HEK293 (cell line): ENCODE data around the gene PLB1.

Experiments
- CTCF ChIA-PET: fragments of 350-600 bp; formaldehyde crosslinking; extraction: SDS; loops from one replicate; lab custom pipeline; 2021; ENCODE audit warnings: antibody characterized with exemption; lab: Yijun Ruan, JAX
- POLR2A ChIA-PET: fragments of 300-600 bp; formaldehyde crosslinking; extraction: SDS; loops from one replicate; lab custom pipeline; 2020; ENCODE audit warnings: antibody characterized with exemption, inconsistent platforms; lab: Yijun Ruan, JAX
- H3K27ac ChIP-seq: fragments of 200-500 bp; sonication (Bioruptor generic); 2 replicates; pipeline ENCODE4 v1.5.1; 2014; ENCODE audit warnings: low read depth, low read length, control low read depth, inconsistent platforms; ENCODE audit errors: extremely low read depth
- H3K36me3 ChIP-seq, 2 experiments: fragments of 200-500 bp in 1 of 2; sonication (Bioruptor generic) in 1 of 2; 1 replicate in 1 of 2; 2 replicates in 1 of 2; pipeline ENCODE4 v1.5.1; 2014 to 2017; ENCODE audit warnings: inconsistent platforms in 2 of 2, low read length in 2 of 2; ENCODE audit not compliant: control insufficient read depth in 2 of 2, insufficient read depth in 1 of 2
- H3K4me1 ChIP-seq: fragments of 200-500 bp; sonication (Bioruptor generic); 2 replicates; pipeline ENCODE4 v1.5.1; 2014; ENCODE audit warnings: mild to moderate bottlenecking, low read length, inconsistent platforms; ENCODE audit not compliant: control insufficient read depth, insufficient read depth
- H3K4me3 ChIP-seq: 2 replicates; pipeline ENCODE4 v1.5.1; 2011; ENCODE audit warnings: low read depth, mild to moderate bottlenecking, control low read depth, low read length, moderate library complexity
- H3K9me3 ChIP-seq: fragments of 200-500 bp; sonication (Bioruptor generic); 2 replicates; pipeline ENCODE4 v1.5.1; 2014; ENCODE audit warnings: low read depth, low read length, inconsistent platforms; ENCODE audit not compliant: control insufficient read depth, insufficient read depth
- CTCF ChIP-seq: fragments of 450-650 bp; formaldehyde crosslinking; IDR thresholded peaks from 2 replicates; pipeline ENCODE4 v1.5.1; 2016; ENCODE audit warnings: missing biosample characterization, missing genetic modification characterization
- ELK4 ChIP-seq: IDR thresholded peaks from 2 replicates; pipeline ENCODE4 v1.6.1; 2011; ENCODE audit warnings: mild to moderate bottlenecking, low read depth, low read length, borderline replicate concordance
- HIC1 ChIP-seq: fragments of 450-650 bp; formaldehyde crosslinking; IDR thresholded peaks from 2 replicates; pipeline ENCODE4 v1.5.1; 2016; ENCODE audit warnings: missing biosample characterization, missing genetic modification characterization
- KLF7 ChIP-seq: fragments of 450-650 bp; formaldehyde crosslinking; IDR thresholded peaks from 2 replicates; pipeline ENCODE4 v1.5.1; 2016; ENCODE audit warnings: missing biosample characterization, missing genetic modification characterization, borderline replicate concordance
- PATZ1 ChIP-seq: fragments of 450-650 bp; formaldehyde crosslinking; IDR thresholded peaks from 2 replicates; pipeline ENCODE4 v1.5.1; 2016; ENCODE audit warnings: missing biosample characterization, missing genetic modification characterization
- REPIN1 ChIP-seq: fragments of 450-650 bp; formaldehyde crosslinking; IDR thresholded peaks from 2 replicates; pipeline ENCODE4 v1.5.1; 2017; ENCODE audit warnings: missing biosample characterization, missing genetic modification characterization, low read depth
- ZBTB20 ChIP-seq: fragments of 450-650 bp; formaldehyde crosslinking; IDR thresholded peaks from 2 replicates; pipeline ENCODE4 v1.5.1; 2016; ENCODE audit warnings: missing biosample characterization, missing genetic modification characterization
- ZNF140 ChIP-seq: fragments of 450-650 bp; formaldehyde crosslinking; IDR thresholded peaks from 2 replicates; pipeline ENCODE4 v1.5.1; 2016; ENCODE audit warnings: missing biosample characterization, missing genetic modification characterization
- ZNF221 ChIP-seq: fragments of 450-650 bp; formaldehyde crosslinking; IDR thresholded peaks from 2 replicates; pipeline ENCODE4 v1.5.1; 2017; ENCODE audit warnings: missing biosample characterization, missing genetic modification characterization, borderline replicate concordance
- ZNF280C ChIP-seq: fragments of 450-650 bp; formaldehyde crosslinking; IDR thresholded peaks from 2 replicates; pipeline ENCODE4 v1.5.1; 2016; ENCODE audit warnings: missing biosample characterization, missing genetic modification characterization
- ZNF513 ChIP-seq: fragments of 450-650 bp; IDR thresholded peaks from 2 replicates; pipeline ENCODE4 v1.5.1; 2018; ENCODE audit warnings: missing biosample characterization, missing genetic modification characterization
- ZNF544 ChIP-seq: fragments of 450-650 bp; formaldehyde crosslinking; IDR thresholded peaks from 2 replicates; pipeline ENCODE4 v1.5.0; 2017; ENCODE audit warnings: missing biosample characterization, missing genetic modification characterization
- ZNF701 ChIP-seq: fragments of 450-650 bp; formaldehyde crosslinking; IDR thresholded peaks from 2 replicates; pipeline ENCODE4 v1.5.1; 2016; ENCODE audit warnings: missing biosample characterization, missing genetic modification characterization
- ZNF704 ChIP-seq: fragments of 450-650 bp; formaldehyde crosslinking; IDR thresholded peaks from 2 replicates; pipeline ENCODE4 v1.5.1; 2016; ENCODE audit warnings: missing biosample characterization, missing genetic modification characterization
- ZNF776 ChIP-seq: fragments of 450-650 bp; formaldehyde crosslinking; IDR thresholded peaks from 2 replicates; pipeline ENCODE4 v1.5.0; 2017; ENCODE audit warnings: missing biosample characterization, missing genetic modification characterization, borderline replicate concordance
- ZSCAN4 ChIP-seq: fragments of 450-650 bp; formaldehyde crosslinking; IDR thresholded peaks from 2 replicates; pipeline ENCODE4 v1.5.1; 2017; ENCODE audit warnings: missing biosample characterization, missing genetic modification characterization
- ZXDB ChIP-seq: fragments of 450-650 bp; formaldehyde crosslinking; IDR thresholded peaks from 2 replicates; pipeline ENCODE4 v1.5.1; 2016; ENCODE audit warnings: missing biosample characterization, missing genetic modification characterization

Gene PLB1

GRCh38 chr2:28604284-28604843, 108.5 kb downstream of the PLB1 start:
- H3K27ac ChIP-seq: no peak overlapping the region
- H3K4me1 ChIP-seq: no peaks in the 10 kb centered on the region
- no peaks in the 10 kb centered on the region for H3K9me3 ChIP-seq
- ChIA-PET POLR2A (no interaction called here), CTCF (interaction anchor here (2.1 kb wide), 1 partner anchor 10 kb away, joined by 18 read pairs; no protein-coding TSS in a partner anchor)
- no peaks in the 10 kb centered on the region for H3K36me3 ChIP-seq
- no peak overlapping the region for H3K4me3 ChIP-seq
- TF ChIP-seq PATZ1 (no peak), REPIN1 (tag by site-specific recombination) (no peak), ZNF776 (tag by site-specific recombination) (no peak), ZSCAN4 (tag by site-specific recombination) (no peak), KLF7 (tag by site-specific recombination) (no peak), ZBTB20 (tag by site-specific recombination) (no peak), ZNF544 (tag by site-specific recombination) (no peak), CTCF (tag by site-specific recombination) (no peak), ZNF280C (no peak), ZNF140 (tag by site-specific recombination) (no peak)

- no peak overlapping the region for H3K4me3 ChIP-seq
- CTCF ChIA-PET: interaction anchor here (1.7 to 4.6 kb wide), 2 partner anchors 8 to 12 kb away, joined by 5 to 46 read pairs; no protein-coding TSS in a partner anchor
- H3K4me1 ChIP-seq: no peaks in the 10 kb centered on the region
- no peak overlapping the region for H3K27ac ChIP-seq
- POLR2A ChIA-PET: interaction anchor here (0.5 kb wide), 1 partner anchor 40 kb away, joined by 4 read pairs; no protein-coding TSS in a partner anchor
- no peaks in the 10 kb centered on the region for H3K9me3 ChIP-seq
- H3K36me3 ChIP-seq: no peaks in the 10 kb centered on the region
- no peak for TF ChIP-seq ELK4
- no peak for TF ChIP-seq HIC1
- TF ChIP-seq ZNF221 (tag by site-specific recombination): no peak
- no peak for TF ChIP-seq ZNF701
- no peak for TF ChIP-seq ZNF704 (tag by site-specific recombination)
- no peak for TF ChIP-seq ZXDB (tag by site-specific recombination)
- peak; percentile 19; the same call in 1 of the 2 replicates for TF ChIP-seq CTCF (tag by site-specific recombination)
- TF ChIP-seq ZNF513 (tag by site-specific recombination): no peak
Measured at GRCh38 chr2:28606986-28607441, 111.2 kb downstream of the PLB1 start.
